Body of pancreas (tissue), 4 donors: ENCODE data around the gene USP47.

ENCODE experiments used
- CTCF ChIP-seq, 7 experiments: fragments of 450-650 bp in 4 of 7; fragments of 200-600 bp in 3 of 7; sonication (generic) in 3 of 7; IDR thresholded peaks; one replicate each; pipeline ENCODE4 v1.5.1; 2016 to 2019; ENCODE audit warnings: antibody characterized with exemption in 7 of 7
- POLR2A ChIP-seq, 3 donors: fragments of 450-650 bp; IDR thresholded peaks; one replicate each; pipeline ENCODE4 v1.6.1; 2016; ENCODE audit warnings: antibody characterized with exemption in 3 of 3, mild to moderate bottlenecking in 2 of 3

DNA sequence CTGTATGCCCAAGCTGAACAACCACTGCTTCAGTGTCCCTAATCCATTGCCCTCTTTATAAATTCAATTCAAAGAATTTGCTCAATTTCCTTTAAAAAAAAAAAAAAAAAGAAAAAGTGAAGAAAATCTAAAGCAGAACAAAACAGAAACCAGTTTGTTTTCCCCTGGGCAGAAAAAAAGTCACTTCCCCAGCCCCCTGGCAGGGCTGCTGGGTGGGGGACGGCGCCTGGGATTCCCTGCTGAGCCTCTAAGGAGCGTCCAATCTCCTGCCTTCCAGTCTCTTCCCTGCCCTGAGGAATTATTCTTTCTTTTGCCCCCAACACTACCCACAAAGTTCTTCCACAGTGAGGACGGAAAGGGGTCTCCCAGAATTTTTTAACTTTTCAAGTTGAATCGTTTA, 142.8 kb downstream of the USP47 start:
- TF ChIP-seq CTCF (IDR thresholded peaks at IDR 0.05): no peak
- TF ChIP-seq POLR2A (IDR thresholded peaks at IDR 0.05): no peak
